Hematopoietic multipotent progenitor cell treated with erythropoietin and hydrocortisone succinate and interleukin-3 and kit ligand, for 15 days (in vitro differentiated cells): Measurements from ENCODE around the gene PTPRT.
"Not testable (repeated sequence)": the region's sequence is repeated elsewhere in the genome, so short reads cannot be mapped to it uniquely, and the experiment has no call there.

ENCODE experiments used
- DNase-seq: peaks from one replicate; pipeline ENCODE4 v3.0.0-alpha.2; 2015; ENCODE audit warnings: low spot score

Gene PTPRT

DNA sequence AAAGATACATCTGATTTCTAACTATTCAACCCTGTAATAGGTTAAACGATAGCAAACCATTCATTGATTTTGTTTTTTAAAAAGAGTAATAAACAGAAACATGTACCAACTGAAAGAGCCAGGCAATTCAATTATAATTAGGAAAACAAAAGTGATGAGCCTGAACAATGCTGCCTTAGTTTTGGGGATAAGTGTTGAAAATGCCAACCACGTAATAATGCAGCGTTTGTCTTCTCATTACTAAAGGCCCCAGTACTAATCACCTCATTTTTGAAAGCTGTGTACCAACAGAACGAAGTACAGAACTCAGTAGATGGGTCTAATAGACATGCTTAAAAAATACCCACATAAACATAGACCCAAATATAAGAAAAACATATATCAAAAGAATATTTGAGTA lies 907.9 kb downstream of the PTPRT start:
- DNase-seq = no peak

DNA sequence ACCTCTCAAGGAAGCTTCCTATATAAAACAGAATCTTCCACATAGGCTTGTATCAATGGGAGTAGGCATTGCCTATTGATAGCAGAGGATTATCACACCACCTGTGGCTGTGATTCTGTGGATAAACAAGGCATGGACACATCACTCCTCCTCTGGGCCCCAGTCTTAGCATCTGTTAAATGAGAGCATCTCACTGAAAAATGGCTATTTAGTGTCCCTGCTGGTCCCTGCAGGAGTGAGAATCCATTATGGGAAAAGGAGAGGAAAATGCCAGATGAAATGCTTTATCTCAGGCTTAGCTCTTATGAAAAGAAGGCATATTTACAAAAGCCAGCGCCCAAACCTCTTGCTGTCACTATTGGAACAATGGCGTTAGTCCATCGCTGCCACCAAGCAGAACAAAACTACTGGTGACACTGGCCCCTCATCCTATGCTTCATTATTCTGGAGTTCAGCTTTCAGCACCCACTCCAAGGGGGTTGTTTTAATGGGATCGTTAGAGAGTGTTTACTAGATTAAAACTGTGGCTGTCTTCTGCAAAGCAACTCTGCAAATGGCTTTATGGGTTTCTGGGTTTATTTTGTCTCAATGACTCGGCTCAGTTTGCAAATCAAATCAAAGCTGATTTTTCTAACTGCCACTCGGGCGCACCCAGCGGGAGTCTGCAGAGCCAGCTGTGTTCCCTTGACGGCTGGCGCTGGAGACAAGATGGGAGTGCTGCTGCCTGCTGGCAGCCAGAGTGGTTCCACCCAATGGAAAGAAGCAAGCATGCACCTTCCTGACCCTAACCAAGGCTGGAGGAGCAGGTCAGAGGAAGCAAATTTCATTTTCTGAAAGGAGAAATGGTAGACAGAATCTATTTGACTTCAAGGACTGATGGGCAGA lies 912.7 kb downstream of the PTPRT start:
- DNase-seq = no peak

DNA sequence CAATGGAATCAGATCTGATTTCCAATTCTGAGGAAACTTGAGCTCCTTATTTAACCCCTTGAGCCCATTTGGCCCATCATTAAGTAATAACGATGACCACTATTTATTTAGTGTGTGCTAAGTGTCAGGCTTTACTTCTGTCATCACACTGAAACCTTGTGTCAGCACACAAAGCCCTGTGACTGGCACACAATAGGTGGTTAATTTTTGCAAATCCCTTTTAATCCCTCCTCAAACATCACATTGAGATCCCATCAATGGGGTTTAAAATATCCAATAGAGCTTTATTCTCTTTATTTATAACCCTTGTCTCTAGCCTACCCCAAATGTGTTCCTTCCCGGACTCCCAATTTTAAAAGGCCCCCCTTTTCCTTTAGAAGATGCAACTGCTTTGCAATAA lies 914.7 kb downstream of the PTPRT start:
- DNase-seq = no peak

DNA sequence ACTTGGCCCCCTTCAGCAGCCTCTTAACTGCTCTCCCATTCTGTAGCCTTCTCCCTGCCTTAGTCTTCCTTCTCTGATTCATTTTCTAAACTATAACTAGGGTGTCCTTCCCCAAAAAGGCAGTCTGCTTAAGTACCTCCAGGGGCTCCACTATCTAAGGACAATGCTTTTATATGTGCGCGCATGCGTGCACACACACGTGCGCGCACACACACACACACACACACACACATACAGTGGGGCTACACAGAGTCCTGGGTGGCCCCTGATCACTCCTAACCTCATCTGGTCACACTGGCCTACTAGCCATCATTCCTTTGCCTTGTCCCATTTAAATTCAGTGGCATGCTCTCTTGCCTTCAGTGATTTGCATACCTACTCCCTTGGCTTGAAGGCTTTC lies 917.2 kb downstream of the PTPRT start:
- no peak for DNase-seq

DNA sequence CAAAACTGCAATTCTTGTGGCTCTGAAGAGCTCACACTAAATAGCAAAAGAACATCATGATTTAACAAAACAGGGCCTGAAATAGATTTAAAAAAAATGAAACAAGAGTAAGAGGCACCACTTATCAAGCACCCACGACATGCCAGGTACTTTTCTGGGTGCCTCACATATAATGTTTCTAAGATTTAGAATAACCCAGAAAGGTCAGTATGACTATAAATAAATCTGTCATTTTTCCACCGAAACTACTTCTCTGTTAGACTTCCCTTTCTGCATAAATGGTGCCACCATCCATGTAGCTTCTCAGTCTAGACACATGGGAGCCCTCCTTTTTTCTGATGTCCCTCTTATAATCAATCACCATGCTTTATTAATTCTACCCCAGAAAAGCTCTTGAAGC lies 919.2 kb downstream of the PTPRT start:
- DNase-seq = no peak

DNA sequence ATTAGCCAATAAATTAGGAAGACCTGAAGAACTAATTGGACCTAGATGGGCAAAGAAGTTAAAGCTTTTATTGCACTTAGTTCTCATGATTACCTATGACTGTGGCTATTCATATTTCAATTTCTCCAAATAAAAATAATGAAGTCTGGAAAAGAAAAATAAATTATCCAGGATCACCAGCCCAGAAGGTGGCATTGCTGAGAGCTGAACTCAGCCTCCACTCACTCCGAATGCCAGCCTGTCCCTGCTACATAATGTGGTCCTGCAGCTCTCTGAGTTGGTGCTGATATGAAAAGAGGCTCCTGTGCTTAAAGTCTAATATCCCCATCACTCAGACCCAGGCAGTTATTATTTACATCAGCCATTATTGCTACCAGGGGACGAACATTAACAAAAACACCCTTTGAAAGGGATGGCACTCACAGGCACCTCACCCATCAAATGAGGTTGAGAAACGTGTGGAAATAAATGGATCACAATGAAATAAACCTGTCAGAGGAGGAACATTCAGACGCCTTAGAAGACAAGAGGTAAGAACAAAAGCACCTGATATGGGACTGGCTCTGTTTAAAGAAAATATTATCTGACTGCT lies 921.8 kb downstream of the PTPRT start:
- DNase-seq = no peak

DNA sequence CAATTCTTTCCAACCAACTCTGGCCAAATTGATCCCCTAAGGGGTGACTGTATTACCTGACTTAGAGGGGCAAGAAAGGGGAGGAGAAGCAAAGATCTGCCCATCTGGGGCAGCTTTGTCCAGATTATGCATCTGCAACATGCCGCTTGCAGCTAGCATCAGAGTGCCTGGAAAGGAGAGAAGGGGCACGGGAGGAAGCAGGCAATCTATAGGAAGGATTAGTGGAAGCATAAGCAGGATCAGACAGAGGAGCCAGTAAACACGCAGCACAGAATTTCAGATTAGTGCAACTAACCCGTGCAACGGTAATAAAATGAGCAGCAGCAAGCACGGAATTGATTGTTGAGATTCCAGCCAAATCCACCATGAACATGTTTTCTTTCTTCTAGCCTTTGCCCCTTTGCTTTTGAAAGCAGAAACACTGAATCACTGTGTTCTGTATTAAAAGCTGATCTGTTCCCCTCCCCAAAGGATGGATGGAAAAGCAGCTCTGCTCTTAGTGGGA lies 927.9 kb downstream of the PTPRT start:
- no peak for DNase-seq

DNA sequence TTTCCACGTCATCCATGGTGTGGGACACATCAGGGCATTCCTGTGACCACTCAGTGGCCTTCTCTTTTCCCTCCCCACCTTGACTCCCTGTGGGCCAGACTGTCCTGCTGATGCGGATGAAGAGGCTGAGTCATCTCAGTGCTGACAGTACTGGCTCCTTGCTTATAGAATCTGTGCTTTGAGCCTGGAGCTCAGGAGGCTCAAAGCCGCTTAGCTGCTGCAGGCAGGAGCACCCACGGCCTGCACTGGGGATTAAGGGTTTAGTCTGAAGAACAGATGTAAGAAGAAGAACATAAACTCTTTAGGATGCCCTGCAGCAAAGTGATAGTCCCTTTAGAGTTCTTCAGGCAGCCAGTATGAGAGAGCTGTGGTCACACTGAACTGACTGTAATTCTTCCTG lies 929.5 kb downstream of the PTPRT start:
- DNase-seq = no peak

DNA sequence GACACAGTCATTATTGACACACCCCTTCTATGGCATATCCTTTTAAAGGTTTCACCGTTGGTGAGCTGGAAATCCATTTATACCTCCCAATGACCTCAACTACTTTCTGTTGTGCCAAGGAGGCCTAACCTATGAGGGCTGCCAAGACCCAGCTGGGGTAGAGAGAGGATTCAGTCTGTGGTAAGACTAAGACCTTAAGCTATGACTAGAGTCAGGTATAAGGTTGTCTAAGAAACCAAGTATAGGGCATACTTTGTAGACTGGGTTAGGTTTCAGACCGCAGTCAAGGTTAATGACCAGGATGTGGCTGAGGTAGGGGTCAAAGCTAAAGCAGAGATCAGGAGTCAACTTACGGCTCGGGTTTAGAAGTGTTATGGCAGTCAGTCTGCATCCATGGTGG lies 930.3 kb downstream of the PTPRT start:
- no peak for DNase-seq

DNA sequence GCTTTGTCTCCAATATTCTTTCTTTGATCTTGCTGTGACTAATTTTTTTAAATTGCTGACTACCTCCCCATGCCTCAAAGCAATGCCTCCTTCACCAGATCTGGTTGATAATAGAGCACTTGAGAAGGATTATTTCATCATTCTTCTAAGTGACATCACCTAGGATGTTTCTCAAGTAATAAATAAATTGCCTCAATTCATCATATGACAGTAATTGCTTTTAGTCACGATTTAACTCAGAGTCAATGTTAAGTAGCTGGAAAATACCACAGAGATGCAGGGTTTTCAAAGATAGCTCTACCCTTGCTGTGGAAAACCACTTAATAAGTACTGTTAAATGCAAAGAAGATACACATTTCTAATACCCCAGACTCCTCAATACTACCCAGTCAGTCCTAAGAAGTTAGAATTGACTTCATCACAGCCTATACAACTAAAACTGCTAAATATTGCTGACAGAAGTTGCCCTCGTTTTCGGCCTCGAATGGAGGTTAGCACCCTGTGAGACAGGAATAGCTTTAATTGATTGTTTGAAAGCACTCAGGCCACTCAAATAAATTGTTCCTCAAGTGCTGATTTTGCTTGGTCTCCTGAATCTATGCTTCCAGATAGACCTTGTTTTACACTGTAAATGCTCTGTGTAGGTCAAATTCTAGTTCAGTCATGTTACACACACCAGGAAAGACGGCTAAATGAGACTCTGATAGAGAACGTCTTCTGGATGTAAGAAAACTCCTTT lies 931.0 kb downstream of the PTPRT start:
- DNase-seq = no peak

DNA sequence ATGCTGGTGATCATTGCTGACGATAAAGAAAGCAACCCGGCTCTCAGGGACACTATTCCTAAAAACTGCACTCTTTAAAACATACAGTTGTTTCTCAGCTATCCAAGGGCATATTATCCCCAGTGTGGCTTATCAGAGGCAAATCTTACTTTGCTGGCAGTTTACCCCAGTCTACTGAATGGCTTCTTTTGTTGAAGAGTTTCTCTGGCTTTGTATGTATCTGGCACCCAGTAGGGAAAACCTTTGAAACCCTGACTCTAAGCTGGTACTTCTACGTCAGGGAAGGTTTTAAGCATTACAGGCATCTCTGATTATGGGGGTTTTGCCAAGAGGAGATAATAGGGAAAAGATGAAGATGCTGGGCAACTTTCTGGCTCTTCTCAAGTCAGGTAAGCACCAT lies 933.9 kb downstream of the PTPRT start:
- DNase-seq = no peak

DNA sequence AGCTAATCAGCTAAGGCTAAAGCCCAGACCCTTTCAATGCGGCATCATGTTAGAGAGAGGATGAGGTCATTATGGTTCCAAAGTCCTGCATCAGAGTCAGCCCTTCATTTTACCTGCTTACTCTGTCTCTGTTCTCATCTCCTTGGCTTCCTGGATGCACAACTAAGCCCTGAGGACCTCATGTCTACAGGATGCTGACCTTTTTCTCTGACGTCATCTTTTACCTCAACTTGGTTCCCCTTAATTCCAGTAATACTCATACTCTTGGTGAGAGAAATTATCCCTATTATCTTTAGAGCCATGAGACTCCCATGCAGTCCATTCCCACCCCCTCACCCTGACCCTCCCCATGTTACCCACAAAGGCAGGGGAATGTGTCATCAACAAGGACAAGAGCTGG lies 935.0 kb downstream of the PTPRT start:
- DNase-seq = no peak

DNA sequence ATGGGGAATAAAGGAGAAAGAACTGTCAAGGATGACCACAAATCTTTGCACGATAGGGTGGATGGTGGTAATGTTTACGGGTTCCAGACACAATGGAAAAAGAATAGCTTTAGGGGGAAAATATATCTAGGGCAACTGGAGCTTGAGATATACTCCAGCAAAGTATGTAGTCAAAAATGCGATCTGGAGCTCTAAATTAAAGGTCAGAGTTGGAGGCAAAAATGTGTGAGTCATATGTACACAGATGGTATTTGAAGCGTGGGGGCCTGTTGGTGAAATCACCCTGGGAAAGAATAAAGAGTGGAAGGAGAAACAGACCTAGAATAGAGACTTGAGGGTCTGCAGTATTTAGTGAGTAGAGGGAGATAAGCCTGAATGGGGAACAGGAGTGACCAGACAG lies 937.6 kb downstream of the PTPRT start:
- no peak for DNase-seq

DNA sequence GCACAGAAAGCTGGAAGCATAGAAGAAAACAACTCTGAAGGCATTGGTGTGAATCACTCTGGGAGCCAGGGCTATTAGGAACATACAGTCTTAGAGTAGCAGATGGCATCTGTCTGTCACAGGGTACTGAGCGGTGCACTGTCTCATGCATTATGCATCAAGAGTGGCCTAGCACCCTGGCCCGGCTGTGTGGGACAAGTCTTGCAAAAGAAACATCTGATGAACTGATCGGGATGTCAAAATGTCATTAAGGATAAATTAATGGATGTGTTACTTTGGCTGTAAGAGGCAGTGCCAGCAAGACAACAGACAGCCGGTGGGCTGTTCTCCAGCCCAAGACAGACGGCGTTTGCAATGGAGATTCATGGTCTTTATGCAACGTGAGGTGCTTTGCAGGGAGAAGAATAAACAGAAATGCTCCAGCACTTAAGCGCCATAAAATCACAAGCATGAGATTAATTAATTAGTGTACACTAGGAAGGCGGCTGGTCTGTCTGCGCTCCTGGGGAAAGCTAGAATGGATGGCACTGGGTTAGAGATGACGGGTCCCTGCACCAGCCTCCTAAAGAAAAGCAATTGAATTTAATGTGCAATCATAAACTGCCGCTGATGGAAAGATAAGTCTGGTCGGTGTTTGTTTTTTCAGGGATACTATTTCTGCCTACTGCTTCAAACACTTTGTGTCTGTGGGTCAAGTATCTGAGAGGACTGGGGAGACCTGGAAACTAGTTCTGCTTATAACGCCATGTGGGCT lies 970.9 kb downstream of the PTPRT start:
- no peak for DNase-seq

DNA sequence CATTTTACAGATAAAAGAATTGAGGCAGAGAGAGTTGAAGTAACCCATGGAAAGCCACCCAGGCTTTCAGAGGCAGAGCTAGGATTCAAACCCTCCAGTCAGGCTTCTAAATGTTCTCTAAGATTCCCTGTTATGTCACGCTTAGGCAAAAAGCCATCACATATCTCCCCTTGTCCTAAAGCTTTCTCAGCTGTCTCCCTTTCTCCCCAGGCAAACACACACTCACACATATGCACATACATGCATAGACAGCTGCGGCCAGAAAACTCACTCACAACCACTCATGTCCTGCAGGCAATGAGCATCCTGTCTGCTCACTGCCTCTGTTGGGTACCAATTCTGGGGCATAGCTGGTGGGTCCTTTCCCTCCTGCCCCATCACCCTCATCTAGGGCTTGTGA lies 975.6 kb downstream of the PTPRT start:
- no peak for DNase-seq

DNA sequence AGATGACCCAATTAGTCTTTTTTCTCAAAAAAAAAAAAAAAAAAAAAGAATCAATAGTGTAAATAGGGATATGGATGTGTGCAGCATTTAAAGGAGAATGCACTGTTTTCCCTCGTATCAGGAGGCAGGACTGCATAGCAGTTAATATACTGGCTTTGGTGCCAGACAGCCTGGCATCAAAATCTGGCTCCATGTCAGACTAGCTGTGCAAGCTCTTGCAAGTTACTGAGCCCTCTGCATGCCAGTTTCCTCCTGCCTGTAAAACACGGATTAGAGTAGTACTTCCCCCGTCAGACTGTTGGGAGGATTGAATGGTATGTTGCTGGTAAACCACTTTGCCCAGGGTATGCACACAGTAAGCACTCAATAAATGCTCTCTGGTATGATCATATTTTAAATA lies 977.3 kb downstream of the PTPRT start:
- DNase-seq = no peak

DNA sequence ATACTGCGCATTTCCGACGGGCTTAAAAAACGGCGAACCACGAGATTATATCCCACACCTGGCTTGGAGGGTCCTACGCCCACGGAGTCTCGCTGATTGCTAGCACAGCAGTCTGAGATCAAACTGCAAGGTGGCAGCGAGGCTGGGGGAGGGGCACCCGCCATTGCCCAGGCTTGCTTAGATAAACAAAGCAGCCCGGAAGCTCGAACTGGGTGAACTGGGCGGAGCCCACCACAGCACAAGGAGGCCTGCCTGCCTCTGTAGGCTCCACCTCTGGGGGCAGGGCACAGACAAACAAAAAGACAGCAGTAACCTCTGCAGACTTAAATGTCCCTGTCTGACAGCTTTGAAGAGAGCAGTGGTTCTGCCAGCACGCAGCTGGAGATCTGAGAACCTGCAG lies 983.1 kb downstream of the PTPRT start:
- not testable (repeated sequence) for DNase-seq

DNA sequence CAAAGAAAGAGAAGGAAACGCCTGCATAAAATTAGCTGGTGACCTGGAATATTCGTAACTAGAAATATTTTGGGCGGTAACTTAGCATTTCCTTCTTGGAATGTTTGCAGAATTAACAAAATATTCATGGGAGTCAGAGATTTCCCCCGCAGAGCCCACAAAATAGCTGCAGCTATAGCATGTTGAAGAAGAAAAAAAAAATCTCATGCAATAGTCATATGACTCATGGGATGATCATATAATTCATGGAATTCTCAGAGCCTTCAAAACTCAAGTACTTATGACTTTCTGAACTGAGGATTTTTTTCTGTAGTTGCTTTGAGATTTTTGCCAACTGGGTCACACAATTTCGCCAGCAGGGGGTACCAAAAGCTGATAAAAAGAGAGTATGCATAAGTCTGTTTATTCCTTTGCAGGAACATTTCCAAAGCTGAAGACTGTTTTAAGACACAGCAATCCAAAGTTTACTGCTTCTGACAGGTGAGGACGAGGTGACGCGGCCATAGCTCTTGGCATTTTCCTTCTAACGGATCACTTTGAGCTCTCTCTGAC lies 985.5 kb downstream of the PTPRT start:
- DNase-seq = no peak

DNA sequence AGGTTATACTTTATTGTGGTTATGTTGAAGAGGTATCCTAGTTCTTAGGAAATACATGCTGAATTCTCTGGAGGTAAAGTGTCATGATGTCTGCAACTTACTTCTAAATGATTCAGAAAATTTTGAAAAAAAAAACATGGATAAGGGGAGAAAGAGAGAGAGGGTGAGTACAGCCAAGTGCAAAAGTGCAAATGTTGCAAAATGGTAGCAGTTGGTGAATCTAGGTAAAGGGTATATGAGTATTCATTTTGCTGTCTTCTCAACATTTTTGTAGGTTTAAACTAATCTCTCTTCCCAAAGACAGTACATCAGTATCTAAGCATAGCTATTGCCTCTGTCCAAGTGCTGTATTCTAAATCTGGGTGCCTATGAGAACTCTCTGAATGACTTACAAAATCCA lies 992.1 kb downstream of the PTPRT start:
- no peak for DNase-seq

DNA sequence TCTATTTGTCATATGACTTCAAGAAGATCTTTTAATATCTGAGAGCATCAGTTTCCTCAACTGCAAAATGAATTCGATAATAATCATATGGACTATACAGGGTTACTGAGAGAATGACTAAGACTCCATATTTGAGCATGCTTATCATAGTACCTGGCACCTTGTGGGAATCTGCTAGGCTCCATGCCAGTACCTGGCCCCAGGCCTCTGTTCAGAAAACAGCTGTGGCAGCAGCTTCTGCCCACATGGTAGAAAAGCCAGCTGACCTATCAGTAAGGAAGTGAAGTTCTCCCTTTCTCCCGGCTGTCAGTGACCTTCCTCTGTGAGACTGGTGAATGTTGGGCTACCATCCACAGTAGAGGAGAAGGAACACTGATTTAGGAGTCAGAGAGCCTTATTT lies 996.6 kb downstream of the PTPRT start:
- DNase-seq = no peak

DNA sequence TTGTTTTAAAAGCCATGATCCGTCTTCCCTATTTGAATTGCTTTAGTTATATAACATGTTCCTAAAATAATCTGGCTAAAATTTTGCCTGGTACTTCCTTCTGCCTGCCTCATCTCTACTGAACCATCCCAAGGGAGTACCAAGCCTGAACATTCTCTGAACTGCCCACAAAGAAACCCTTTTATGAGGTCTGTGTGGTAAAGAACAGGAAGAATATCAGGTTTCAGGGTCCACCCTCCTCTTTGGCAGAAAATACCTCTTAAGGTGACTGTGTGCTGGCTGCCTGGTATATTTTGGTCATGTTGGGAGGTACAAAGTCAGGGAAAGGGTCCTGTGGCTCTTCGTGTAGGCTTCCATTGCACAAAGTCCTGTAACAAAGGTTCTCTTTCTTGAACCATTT lies 997.4 kb downstream of the PTPRT start:
- no peak for DNase-seq
